NCI-H1092 treated with DMSO at 0.1 percent for 48 hours (cell line): ENCODE results near the gene TPBGL.
A peak's percentile ranks its signal among the peaks of the same experiment; 100 is the strongest.

Experiments used
- DNase-seq: peaks from one replicate; lab custom pipeline; 2025; lab: John Stamatoyannopoulos, UW

The TPBGL gene, protein sequence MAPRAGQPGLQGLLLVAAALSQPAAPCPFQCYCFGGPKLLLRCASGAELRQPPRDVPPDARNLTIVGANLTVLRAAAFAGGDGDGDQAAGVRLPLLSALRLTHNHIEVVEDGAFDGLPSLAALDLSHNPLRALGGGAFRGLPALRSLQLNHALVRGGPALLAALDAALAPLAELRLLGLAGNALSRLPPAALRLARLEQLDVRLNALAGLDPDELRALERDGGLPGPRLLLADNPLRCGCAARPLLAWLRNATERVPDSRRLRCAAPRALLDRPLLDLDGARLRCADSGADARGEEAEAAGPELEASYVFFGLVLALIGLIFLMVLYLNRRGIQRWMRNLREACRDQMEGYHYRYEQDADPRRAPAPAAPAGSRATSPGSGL

DNA sequence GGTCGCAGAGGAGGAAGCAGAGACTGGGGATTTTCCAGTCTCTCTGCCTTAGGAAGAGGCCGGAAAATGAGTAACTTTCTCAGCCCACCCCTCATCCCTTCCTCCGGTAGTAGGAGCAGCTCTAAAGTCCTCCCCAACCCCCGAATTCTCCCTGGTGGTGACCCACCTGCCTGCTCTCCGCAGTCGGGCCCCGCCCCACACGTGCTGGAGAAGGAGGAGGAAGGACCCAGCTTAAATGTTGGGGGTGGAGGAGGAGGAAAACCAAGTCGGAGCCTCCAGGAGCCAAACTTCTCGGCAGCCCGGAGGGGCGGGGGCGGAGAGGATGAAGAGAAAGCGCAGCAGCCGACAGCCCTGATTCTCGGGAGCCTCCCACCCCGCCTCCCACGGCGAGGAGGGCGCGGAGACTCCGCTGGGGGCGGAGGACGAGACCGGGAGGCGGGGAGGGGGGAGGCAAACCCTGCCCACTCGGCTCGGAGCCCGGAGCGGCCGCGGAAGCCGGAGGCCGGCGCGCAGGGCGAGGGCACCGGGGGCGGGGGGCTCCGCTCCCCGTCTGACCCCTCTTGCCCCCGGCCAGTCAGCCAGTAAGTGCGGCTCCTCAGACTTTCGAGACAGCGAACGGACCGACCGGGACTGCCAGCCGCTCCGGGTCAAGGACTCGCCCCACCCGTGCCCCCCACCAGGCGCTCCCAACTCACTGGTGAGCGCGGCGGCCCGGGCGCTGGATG, at the start of gene TPBGL:
Gene TPBGL (plus strand): TSS at position 464 of the 725 bp plus-strand sequence. CDS start 276 bp downstream, outside the sequence.
- peak; percentile 35 for DNase-seq

DNA sequence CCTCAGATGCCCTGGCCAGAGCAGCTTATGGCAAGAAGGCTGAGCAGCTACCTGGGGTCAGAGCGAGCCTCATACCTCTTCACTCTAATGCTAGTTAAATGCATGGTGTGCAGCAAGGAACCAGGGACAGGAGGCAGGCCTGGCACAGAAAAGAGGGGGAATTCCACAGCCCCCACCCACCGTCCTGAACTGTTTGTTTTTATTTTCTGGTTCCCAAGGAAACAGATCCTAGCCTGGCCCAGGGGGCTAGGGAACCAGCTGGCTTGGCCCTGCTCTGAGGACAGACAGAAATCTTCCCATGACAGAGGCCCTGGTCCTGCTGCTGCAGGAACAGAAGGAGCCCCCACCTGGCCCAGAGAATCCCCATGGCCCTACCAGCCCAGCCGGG, 49.2 kb upstream of the TPBGL start:
- DNase-seq: no peak

DNA sequence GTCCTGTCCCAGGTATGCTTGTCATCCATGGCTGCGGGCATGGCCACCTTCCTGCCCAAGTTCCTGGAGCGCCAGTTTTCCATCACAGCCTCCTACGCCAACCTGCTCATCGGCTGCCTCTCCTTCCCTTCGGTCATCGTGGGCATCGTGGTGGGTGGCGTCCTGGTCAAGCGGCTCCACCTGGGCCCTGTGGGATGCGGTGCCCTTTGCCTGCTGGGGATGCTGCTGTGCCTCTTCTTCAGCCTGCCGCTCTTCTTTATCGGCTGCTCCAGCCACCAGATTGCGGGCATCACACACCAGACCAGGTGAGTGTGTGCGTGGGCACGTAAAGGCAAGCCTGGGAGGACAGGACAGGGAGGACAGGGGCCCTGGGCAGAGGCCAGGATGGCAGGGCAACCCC, 47.3 kb upstream of the TPBGL start:
- DNase-seq: no peak

DNA sequence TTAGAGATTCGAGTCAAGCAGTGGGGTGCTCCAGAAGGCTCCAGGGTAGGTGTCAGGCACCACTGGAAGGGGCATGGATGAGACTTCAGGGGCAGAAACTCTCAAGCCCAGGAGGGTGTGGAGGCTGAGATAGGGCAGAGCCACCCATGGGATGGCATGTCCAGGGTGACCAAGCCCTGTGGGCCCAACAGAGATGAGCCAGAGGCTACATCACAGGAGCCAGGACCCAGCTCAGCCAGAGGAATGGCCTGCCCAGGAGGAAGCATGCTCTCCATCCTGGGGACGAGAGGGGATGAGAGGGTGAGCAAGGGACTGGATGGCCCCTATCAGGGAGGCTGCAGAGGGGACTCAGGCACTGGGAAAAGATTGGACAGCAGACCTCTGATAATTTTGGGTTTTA, 46.9 kb upstream of the TPBGL start:
- DNase-seq: no peak

DNA sequence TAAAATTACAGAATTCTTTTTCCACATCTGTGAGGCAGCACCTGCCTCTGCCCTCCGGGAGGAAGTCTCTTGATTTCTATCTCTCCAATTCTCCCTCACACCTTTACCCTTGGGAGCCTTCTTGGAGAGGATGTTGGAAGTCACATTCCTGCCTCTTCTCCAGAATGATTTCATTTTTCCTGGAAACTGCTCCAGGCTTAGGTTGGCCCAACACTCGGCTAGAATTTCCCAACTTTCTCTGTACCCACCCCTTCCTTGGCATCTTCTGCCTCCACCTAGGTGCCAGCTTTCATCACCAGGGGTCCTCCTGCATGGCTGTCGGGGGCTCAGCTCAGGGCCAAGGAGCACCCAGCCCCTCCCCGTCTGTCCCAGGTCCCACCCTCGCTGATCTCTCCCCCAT, 46.4 kb upstream of the TPBGL start:
- DNase-seq: no peak

DNA sequence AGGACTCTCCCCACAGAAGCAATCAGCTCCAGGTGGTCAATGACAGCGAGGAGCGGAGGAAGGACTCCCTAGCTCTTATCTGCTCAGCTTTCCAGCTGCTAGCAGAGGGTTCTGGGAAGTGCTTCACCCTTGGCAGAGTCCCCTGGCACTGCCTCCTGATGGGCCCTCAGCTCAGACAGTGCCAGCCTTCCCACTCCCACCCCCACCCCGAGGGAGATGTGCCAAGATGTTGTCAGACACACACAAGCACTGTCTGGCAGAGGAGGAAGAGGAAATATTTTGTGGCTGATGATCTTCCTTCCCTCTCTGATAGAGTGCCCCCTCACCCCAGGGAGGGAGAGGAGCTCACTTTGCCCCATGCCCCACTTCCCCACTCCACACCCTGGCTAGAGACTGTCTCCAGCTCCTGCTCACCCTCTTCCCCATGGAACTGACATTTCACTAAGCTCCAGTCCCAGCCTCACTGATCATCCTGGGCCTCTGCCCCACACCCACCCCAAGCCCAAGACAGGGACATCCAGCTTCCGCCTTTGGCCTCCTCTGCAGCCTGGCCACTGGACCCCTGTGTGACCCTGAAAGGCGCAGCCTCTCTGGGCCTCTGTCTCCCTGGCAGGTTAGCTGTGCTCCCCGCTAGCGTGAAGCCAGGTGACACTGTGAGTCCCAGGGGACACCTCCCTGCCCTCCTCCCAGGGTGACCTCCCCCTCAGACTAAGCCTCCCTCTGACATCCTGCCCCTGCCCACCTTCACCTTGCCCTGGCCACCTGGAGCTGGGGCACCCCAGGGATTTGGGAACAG, 45.2 kb upstream of the TPBGL start:
- peak; percentile 93 for DNase-seq

DNA sequence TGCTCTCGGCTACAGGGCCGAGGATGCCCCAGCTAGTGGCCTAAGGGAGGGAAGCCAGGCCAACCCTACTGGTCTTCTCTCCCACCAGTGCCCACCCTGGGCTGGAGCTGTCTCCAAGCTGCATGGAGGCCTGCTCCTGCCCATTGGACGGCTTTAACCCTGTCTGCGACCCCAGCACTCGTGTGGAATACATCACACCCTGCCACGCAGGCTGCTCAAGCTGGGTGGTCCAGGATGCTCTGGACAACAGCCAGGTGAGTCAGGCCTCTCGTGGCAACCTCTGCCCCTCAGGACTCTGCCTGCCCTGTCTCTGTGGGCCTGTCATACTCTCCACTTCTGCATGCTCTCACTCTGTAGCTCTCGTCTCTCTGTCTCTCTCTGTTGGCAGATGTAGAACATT, 44.1 kb upstream of the TPBGL start:
- peak; percentile 6 for DNase-seq

DNA sequence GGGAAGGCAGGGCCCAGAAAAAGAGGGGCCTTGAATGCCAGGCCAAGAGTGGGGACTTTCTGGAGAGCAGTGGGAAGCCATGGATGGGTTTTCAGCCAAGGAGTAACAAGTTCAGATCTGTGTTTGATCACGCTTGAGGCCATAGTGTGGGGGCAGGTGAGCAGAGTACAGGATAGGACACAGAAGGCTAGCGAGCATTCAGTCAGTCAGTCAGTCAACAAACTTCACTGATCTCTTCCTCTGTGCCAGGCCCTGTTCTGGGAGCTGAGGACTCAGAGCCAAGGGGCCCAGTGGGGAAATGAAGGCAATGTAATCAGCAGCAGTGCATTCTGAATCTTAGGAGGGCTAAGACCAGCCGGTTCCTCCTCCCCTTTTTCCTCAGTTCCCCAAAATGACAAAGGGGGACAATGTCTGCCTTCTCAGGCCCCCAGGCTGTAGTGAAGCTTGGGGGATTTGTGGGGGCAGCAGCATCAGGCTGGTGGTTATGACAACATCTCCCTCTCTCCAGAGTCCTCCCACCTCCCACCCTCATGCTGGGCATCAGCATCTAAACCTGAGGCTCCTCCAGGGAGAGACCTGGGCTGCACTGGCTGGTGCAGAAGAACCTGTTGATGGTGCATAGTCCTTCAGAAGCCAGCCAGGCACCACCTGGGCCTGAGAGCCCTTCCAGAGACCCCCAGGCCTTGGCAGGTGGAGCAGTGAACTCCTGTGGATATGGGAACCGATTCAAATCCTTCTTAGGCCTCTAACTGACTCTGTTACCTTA, 42.9 kb upstream of the TPBGL start:
- no peak for DNase-seq

DNA sequence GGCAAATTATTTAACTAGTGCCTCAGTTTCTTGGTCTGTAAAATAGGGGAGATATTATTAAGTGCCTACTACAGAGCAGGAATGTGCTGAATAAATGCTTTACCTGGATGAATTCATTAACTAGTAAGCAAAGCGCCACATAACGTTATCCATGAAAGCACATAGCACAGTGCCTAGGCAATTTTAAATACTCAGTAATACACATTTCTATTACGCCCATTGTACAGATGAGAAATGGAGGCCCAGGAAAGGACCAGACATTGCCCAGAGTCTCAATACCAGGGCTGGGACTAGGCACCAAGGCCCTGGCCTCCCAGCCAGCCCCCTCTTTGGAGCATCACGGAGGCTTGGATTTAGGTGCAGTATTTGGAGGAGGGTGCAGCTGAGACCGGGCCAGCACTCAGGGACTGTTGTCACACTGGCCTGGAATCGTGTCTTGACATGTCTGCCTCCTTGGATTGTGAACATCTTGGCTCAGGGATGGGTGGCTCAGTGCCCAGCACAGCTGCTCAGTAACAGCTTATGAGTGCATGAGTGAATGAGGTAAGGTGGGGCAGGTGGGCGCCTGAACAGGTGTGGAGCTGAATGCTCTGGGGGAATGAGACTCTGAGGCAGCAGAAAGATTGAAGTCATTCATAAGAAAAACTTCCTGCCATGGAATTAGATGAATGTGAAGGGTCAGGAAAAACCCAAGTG, 42.1 kb upstream of the TPBGL start:
- DNase-seq: no peak

DNA sequence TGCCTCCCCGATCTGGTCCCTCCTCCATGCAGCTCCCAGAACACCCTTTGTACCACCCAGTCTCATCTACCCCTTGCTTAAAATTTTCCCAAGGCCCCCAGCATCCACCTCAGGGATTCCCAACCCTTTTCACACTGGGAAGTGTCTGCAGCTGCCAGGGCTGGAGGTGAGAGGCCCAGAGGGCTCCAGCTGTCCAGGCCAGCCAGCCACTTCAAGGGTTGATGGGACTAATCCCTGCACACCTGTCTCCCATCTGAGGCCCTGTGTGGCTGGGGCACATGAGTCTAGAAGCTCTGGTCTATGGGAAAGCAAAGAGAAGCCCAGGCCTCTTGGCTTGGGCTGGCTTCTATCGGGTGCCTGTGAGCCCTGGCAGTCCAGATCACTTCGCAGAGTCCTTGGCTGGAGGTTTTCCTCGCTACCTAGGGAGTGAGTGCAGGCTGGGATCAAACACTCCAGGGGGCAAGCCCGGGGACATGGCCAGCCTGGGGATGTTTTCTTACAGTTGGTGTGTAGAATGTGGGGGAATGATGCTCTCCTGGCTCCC, 41.1 kb upstream of the TPBGL start:
- DNase-seq: peak; percentile 60

DNA sequence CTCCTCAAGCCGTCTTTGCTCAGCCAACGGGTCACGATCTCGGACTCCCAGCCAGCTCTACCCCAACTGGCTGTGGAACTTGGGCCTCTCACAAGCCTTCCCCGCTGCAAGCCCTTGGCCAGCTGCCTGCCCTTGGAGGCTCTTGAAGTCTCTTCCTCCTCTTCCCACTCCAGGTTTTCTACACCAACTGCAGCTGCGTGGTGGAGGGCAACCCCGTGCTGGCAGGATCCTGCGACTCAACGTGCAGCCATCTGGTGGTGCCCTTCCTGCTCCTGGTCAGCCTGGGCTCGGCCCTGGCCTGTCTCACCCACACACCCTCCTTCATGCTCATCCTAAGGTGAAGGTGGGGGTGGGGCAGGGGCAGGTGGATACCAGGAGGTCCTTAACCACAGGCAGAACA, 40.5 kb upstream of the TPBGL start:
- peak; percentile 29 for DNase-seq

DNA sequence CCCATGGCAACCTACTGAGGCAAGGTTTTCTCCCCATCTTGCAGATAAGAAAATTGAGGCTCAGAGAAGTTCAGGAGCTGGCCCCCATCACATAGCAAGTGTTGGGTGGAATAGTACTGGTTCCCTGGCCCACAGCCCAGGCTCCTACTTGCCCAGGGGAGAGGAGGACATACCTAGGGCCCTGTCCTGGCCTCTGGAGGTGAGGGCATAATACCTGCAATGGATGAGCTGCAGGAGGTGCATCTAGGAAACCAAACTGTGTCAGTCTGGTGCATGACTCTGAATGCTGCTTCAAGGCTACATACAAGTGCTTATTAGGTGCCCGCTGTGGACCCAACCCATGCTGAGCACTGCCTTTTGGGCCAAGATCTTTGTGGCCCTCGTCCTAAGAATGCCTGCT, 40.0 kb upstream of the TPBGL start:
- DNase-seq: no peak

DNA sequence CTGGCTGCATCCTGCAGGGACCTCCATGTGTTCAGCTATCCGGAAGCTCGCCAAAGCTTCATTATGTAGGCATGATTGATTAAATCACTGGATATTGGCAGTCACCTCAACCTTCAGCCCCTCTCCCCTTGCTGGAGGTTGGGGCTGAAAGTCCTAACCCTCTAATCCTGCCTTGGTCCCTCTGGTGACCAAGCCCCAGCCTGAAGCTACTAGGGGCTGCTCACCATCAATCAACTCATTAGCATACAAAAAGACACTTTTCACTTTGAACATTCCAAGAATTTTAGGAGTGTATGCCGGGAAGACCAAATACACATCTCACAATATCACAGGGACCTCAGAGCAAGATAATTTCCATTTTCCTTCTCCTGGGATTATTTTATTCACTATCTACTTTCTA, 38.8 kb upstream of the TPBGL start:
- DNase-seq: no peak

DNA sequence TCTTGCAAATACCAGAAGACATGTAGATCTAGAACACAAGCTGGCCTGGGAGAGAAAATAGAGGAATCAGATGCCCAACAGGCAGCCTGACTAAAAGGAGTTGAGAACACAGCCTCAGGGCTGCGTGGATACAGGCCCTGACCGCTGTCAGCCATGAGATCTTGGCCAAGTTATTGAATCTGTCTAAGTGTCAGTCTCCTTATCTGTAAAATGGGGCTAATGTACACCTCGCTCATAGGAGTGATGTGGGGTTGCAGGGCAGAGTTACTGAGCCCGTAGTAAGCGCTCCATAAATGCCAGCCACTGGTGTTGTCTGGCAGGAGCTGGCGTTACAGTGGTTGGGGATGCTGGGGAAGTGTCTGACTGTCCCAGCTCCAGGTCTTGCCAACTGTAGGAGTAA, 38.4 kb upstream of the TPBGL start:
- DNase-seq: no peak

DNA sequence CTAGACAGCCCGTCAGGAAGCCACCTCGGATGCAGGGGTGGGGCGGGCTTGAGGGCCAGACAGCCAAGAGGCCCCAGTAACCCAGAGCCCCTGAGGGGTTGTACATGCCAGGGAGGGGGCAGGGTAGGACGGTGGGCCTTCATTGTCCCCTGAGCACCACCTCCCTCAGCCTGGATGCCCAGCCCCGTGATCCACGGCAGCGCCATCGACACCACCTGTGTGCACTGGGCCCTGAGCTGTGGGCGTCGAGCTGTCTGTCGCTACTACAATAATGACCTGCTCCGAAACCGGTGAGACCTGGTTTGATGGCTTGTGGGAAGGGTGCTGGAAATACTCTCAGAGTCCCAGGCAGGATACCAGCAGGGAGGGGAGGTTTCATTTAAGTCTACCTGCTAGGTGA, 37.4 kb upstream of the TPBGL start:
- DNase-seq: no peak

DNA sequence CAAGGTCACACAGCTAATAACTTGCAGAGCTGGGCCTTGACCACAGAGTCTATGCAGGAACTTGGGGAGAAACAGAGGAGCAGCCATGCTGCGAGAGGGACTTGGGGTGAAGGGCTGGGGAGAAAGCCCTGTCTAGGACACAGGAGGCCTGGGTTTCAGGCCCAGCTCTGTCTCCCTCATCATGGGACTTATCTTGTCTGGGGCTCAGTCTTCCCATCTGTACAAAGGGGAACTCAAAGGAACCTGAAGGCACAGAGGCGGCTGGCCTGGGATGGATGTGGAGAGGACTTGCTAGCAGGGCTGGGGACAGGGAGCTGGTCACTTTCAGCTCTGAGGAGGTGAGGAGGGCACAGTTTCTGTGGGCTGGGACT, 36.9 kb upstream of the TPBGL start:
- no peak for DNase-seq

DNA sequence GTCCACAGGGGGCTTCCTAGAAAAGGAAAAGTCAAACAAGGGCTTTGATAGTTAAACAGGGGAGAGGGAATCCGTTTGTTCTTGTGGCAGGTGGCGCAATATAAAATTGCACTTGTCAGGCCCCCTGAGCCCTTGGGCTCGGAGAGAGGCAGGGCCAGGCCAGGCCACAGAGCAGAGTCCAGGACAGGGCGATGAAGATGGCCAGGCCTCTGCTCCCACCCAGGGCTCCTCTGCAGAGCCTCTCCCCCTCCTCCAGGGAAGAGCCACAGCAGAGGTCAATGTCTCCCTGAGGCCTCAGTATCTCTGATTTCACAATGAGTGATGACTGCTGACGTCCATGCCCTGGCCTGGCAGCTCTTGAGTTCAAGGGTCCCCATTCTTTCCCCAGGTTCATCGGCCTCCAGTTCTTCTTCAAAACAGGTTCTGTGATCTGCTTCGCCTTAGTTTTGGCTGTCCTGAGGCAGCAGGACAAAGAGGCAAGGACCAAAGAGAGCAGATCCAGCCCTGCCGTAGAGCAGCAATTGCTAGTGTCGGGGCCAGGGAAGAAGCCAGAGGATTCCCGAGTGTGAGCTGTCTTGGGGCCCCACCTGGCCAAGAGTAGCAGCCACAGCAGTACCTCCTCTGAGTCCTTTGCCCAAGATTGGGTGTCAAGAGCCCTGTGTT, 36.4 kb upstream of the TPBGL start:
- DNase-seq: no peak

DNA sequence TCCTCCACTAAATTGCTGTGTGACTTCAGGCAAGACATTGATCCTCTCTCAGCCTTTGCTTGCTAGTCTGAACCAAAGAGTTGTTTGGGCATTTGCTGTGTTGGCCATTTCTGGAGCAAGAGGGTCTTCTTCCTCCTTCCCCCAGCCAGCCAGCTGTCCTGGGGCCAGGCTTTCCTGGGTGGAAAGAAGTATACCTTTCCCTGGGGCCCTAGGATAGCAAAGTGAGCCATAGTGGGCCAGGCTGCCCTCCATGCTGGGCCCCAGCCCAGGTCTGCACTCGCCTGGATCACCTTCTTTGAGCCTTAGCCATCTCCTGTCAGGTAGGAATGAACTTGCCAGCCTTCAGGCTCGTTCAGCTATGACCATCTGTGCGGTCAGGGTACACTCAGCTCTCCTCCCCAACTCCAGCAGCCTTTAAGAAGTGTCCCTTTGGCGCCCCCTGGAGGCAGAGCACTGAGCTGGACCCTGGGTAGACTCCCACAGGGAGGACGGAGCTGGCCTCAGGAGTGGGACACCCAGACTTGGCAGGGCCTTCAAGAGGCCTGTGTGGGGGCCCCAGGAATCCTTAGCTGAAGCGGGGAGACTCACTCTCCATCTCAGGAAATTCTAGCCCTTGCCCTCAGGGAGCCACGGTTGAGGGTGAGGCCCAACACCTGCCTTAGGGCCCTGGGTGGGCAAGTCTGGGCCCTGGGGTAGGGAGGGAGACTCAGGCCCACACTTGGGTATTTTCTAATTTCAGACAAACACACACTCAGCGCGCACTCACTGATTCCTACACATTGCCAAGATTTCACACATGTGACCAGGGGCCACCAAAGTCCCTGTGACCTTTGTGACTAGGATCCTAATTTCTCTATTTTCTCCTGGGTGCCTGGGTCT, 35.6 kb upstream of the TPBGL start:
- peak; percentile 87 for DNase-seq

DNA sequence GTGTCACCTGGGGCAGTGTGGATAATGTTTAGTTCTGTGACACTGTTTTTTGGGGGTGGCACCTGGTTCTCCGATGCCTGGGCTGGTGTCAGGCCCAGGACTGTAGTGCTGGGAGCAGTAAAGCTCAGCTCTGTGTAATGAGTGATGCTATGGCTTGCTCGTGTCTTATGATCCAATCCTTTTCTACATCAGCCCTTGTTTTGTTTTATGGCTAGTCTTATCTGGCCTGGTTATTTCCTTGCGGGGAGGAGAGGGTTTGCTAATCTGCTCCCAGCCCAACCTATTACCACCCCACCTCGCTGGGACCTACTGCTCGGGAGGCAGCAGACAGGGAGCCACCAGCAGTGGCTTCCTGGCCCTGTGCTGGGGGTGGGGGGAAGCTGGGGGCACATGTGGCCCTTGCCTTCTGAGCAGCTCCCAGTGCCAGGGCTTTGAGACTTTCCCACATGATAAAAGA, 35.0 kb upstream of the TPBGL start:
- no peak for DNase-seq

DNA sequence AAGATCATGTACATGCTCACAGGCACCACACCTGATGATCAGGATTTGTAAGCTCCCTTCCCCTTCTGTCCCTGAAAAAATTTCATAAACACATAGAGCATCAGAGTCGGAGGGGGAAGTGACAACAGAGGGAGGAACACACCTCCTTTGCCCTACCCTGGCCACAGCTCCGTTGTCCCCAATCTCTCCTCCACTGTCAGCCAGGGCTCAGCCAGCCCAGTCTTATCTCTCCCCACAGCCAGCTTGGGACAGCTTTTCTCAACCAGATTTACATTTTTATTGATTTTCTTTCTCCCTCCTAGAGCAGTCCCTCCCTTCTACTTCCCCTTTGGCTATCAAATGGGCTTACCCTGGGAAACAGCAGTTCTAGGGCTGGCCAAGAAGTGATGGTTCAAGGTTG, 32.1 kb upstream of the TPBGL start:
- DNase-seq: no peak
